Activated B cell treated with CpG ODN at 0.5 μM for 24 hours (primary cell): Measurements from ENCODE around the gene KRT20. TPM values are rescaled to one million over a fixed set of nuclear protein-coding genes. Genes with fewer than 3 reads are reported as not detected.

Source experiments
- ATAC-seq: fragments of 200-7000 bp; cut with Tn5 transposase; one replicate; pipeline ENCODE4 v1.10.0; 2021; ENCODE audit warnings: low read depth, mild to moderate bottlenecking, moderate library complexity
- CTCF ChIA-PET: fragments of 350-600 bp; sonication (Branson Sonifier 250); formaldehyde crosslinking; loops from one replicate; lab custom pipeline; 2021; ENCODE audit warnings: antibody characterized with exemption; lab: Charles Lee
- POLR2A ChIA-PET: fragments of 350-600 bp; sonication (Branson Sonifier 250); formaldehyde crosslinking; loops from one replicate; lab custom pipeline; 2021; ENCODE audit warnings: antibody characterized with exemption; lab: Charles Lee
- DNase-seq: peaks from one replicate; pipeline ENCODE4 v3.0.0; 2022
- H3K27ac Mint-ChIP-seq: one replicate; pipeline ENCODE4 v1.8.0; 2020; ENCODE audit warnings: mixed read lengths
- H3K27me3 Mint-ChIP-seq: one replicate; pipeline ENCODE4 v1.8.0; 2021; ENCODE audit warnings: mixed read lengths
- H3K36me3 Mint-ChIP-seq: one replicate; pipeline ENCODE4 v1.8.0; 2021; ENCODE audit warnings: low read depth, mixed read lengths
- H3K4me1 Mint-ChIP-seq: one replicate; pipeline ENCODE4 v1.8.0; 2021; ENCODE audit warnings: mixed read lengths
- H3K4me3 Mint-ChIP-seq: one replicate; pipeline ENCODE4 v1.8.0; 2020; ENCODE audit warnings: mild to moderate bottlenecking, mixed read lengths
- H3K9me3 Mint-ChIP-seq: one replicate; pipeline ENCODE4 v1.8.0; 2020; ENCODE audit warnings: mixed read lengths
- intact Hi-C: fragments of 100-400 bp; cut with micrococcal nuclease; formaldehyde crosslinking; loops from one replicate; pipeline ENCODE4 v1.15.1; 2024
- total RNA-seq: library from RNA; stranded (reverse); gene quantifications from 2 replicates; pipeline ENCODE4 v1.2.3, GENCODE V29; 2022
- TF ChIP-seq, protein P1 (sequence below): fragments of 200-600 bp; IDR thresholded peaks from one replicate; pipeline ENCODE4 v1.8.0; 2022; ENCODE audit warnings: antibody characterized with exemption, mild to moderate bottlenecking

Gene KRT20
- total RNA-seq, 1 donor from 2014 or later, result not detected

DNA sequence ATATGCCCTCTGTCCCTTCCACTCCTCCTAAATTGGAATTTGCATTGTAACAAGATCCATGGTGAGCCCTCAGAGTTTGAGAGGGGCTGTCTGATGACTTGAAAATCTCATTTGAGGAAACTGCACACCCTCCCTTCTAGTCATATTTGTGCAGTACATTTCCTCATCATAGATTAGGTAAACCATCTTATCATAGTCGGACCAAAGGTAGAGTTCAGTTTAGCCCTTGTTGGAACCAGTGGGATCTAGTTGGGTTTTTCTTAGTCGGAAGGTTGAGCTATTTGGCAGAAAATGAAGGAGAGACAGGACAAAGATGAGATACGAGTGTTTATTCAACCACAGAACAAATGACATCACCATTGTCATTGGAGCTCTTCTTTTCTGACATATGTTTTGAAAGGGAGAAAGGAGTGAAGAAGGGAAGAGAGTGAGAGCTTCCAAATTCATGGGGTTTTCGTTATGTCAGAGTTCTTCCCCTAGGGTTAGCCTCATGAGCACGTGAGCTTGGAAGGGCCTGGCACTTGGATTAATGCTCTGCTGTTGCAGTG, 15.8 kb upstream of the KRT20 start:
- peaks cover 4% of the 10 kb centered on the region for H3K4me1 Mint-ChIP-seq
- H3K9me3 Mint-ChIP-seq, result no peaks in the 10 kb centered on the region
- ChIA-PET CTCF (interaction anchor here (1.2 kb wide), 1 partner anchor 648 kb away, joined by 3 read pairs; no protein-coding TSS in a partner anchor), POLR2A (no interaction called here)
- no peak for ATAC-seq
- H3K27ac Mint-ChIP-seq, result no peak overlapping the region
- H3K4me3 Mint-ChIP-seq, result no peak overlapping the region
- intact Hi-C loops, result loop anchor here (10.0 kb wide), 1 partner anchor 276 kb away; no protein-coding TSS in a partner anchor
- no peak for DNase-seq
- TF ChIP-seq, protein P1, sequence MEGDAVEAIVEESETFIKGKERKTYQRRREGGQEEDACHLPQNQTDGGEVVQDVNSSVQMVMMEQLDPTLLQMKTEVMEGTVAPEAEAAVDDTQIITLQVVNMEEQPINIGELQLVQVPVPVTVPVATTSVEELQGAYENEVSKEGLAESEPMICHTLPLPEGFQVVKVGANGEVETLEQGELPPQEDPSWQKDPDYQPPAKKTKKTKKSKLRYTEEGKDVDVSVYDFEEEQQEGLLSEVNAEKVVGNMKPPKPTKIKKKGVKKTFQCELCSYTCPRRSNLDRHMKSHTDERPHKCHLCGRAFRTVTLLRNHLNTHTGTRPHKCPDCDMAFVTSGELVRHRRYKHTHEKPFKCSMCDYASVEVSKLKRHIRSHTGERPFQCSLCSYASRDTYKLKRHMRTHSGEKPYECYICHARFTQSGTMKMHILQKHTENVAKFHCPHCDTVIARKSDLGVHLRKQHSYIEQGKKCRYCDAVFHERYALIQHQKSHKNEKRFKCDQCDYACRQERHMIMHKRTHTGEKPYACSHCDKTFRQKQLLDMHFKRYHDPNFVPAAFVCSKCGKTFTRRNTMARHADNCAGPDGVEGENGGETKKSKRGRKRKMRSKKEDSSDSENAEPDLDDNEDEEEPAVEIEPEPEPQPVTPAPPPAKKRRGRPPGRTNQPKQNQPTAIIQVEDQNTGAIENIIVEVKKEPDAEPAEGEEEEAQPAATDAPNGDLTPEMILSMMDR, result no peak
- H3K27me3 Mint-ChIP-seq, result peaks cover 16% of the 10 kb centered on the region
- no peaks in the 10 kb centered on the region for H3K36me3 Mint-ChIP-seq

DNA sequence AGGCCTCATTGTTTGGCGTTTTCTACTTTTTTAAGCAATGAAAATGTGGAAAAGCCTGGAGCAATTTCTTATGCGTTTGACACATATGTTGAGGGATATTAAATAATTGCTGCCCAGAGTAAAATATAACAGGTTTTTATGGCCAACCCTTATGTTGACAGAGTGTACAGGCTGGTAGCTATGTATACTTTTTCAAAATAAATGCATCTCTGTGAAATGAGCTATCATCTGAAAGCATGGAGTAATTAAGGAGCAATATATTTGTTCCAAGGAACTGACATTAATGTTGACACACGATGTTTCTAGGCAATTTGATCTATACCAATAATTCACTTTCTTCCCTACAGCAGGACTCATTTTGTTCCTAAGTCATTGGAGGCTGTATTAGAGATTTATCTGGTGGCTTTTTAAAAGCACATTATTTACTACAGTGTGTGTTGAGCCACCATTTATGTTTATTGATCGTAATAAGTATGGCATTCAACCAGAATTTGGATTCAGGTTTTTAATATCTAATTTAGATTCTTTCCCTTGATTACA, 11.9 kb upstream of the KRT20 start:
- ChIA-PET POLR2A (no interaction called here), CTCF (no interaction called here)
- Mint-ChIP-seq H3K36me3 (no peaks in the 10 kb centered on the region), H3K27ac (no peak overlapping the region), H3K27me3 (peaks cover 33% of the 10 kb centered on the region), H3K4me3 (no peak overlapping the region), H3K4me1 (no peaks in the 10 kb centered on the region), H3K9me3 (no peaks in the 10 kb centered on the region)
- DNase-seq (no peak), ATAC-seq (no peak)
- intact Hi-C loops, result no loop called here
- TF ChIP-seq, protein P1, result no peak

DNA sequence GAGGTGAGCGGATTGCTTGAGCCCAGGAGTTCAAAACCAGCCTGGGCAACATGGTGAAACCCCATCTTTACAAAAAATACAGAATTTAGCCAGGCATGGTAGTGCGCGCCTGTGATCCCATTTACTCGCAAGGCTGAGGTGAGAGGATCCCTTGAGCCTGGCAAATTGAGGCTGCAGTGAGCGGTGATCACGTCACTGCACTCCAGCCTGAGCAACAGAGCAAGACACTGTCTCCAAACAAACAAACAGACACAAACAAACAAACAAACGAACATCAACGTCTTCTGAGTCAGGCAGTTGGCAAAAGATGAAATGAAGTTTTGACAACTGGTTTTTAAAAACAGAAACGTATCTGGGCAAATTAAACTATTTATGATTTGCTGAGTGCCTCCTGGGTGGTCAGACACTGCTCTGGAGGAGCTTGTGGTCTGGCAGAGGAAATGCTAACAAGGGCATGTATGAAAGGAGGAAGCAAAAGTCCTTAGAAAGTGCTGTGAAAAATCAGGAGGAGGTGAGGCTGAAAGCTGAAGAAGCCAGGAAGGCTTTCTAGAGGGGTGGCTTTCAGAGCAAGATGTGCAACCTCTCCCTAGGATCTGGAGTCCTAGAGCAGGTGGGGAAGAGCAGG, 10.2 kb upstream of the KRT20 start:
- Mint-ChIP-seq H3K9me3 (no peaks in the 10 kb centered on the region), H3K27ac (no peak overlapping the region), H3K4me1 (no peaks in the 10 kb centered on the region), H3K4me3 (no peak overlapping the region), H3K36me3 (no peaks in the 10 kb centered on the region), H3K27me3 (peaks cover 31% of the 10 kb centered on the region)
- CTCF ChIA-PET, result no interaction called here
- ATAC-seq (no peak), DNase-seq (no peak)
- POLR2A ChIA-PET, result no interaction called here
- TF ChIP-seq, protein P1, result no peak
- intact Hi-C loops, result no loop called here

DNA sequence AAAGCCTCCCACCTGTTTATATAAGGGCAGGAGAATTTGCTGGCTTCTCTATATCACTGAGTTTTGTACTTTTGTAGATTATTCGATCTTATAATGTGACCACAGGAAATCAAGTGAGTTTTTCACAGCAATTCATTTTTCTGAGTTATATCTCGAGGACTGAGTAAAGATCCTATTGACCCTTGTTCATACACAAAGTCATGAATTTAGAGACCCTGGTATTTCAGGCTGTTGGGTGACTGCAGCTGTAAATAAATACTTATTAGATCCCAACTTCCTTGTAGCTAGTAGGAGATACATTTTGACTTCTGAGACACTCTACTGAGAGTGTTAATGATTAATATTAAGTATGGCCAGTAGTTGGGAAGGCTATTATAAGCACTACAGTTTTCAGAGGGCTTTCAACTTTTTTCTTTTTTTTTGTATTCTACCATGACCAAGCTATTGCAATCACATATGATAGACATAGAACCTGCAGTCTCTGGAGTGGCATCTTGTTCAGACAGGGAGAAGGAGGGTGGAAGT, 3.2 kb upstream of the KRT20 start:
- Mint-ChIP-seq H3K4me1 (no peaks in the 10 kb centered on the region), H3K36me3 (no peaks in the 10 kb centered on the region), H3K27ac (no peak overlapping the region), H3K4me3 (no peak overlapping the region), H3K27me3 (peaks cover 23% of the 10 kb centered on the region), H3K9me3 (no peaks in the 10 kb centered on the region)
- intact Hi-C loops, result no loop called here
- ChIA-PET POLR2A (no interaction called here), CTCF (no interaction called here)
- TF ChIP-seq, protein P1, result no peak
- DNase-seq (no peak), ATAC-seq (no peak)

DNA sequence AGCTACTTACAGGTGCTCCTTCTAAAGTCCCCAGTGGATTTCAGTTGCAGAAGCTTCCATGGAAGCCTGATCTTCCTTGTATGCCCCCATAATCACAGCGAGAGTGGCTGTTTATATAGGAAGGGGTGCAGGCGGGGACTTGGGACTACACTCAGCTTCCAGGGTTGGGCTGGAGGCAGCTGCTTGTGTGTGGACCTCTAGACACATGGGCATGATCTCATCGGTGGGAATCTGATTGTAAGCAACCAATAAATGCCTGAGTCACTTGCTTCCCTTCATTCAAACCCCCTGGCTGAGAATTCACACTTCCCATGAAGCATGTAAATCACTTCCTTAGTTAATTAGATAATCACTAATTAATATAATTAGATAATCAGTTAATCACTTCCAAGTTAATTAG, 1.0 kb upstream of the KRT20 start:
- intact Hi-C loops, result no loop called here

More for the DNA sequence above, 1.0 kb upstream of the KRT20 start:
- TF ChIP-seq, protein P1, result no peak
- H3K27ac Mint-ChIP-seq, result no peak overlapping the region
- peaks cover 23% of the 10 kb centered on the region for H3K27me3 Mint-ChIP-seq
- DNase-seq (no peak), ATAC-seq (no peak)
- H3K36me3 Mint-ChIP-seq, result no peaks in the 10 kb centered on the region
- no peaks in the 10 kb centered on the region for H3K9me3 Mint-ChIP-seq
- ChIA-PET POLR2A (no interaction called here), CTCF (no interaction called here)
- no peaks in the 10 kb centered on the region for H3K4me1 Mint-ChIP-seq
- no peak overlapping the region for H3K4me3 Mint-ChIP-seq
